CD4-positive, alpha-beta T cell treated with Interleukin-2 at 100 ng/mL for 4 hours (primary cell): ENCODE data around the gene IER3.

Source experiments
- DNase-seq: peaks from one replicate; pipeline ENCODE4 v3.0.0-alpha.2; 2020; ENCODE audit warnings: low spot score

IER3 gene

GRCh38 chr6:30747902-30748769 lies 3.8 kb upstream of the IER3 start:
- no peak for DNase-seq

DNA sequence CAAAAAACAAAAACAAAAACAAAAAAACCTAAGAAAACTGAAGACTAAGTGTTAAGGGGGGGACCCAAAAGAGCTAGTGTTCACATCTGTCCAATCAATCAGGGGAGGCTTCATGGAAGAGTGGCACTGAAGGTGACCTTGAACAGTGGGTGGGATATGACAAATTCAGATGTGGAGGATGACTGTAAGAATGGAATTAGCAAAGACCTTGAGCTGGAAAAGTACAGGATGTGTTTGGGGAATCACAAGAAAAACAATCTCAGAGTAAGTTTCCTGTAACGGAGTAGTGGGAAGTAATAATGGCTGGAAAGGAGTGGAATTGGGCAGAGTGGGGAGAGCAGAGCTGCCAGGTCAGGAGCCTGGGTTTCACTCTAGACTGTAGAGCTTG lies 2.9 kb upstream of the IER3 start:
- no peak for DNase-seq

DNA sequence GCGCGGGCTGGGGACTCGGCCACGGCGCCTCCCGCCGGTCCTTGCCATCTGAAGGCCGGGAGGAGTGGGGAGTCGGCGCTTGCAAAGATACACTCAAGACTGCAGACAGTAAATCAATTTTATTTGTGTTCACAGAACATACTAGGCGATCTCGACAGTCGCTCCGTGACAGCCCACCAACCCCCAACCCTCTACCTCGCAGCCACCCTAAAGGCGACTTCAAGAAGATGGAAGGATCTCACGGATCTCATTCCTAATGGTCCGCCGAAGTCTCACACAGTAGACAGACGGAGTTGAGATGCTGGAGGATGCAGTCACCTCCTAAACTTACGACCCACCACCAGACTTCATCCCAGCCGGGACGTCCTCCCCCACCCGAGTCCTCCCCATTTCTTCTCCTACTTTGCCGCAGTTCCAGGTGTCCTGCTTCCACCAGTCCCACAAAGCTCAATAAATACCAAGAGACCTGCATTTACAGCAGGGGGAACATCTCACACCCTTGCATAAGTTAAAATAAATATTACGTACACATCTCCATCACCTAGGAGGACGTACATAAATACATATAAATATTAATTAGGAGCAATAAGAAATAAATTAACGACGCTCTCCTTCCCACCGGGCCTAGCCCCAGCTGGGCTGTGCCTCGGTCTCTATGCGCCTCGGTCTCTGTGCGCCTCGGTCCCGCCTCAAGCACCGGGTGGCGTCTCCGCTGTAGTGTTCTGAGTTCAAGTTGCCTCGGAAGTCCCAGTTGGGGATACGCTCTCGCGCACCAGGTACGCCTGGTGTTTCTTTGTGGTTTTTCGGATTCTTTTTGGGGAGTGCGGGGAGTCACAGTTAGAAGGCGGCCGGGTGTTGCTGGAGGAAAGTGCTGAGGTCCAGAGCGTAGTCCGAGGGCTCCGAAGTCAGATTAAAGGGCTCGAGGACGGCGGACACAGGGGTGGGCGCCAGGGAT lies 971 bp downstream of the IER3 start:
- peak; percentile 42 for DNase-seq

DNA sequence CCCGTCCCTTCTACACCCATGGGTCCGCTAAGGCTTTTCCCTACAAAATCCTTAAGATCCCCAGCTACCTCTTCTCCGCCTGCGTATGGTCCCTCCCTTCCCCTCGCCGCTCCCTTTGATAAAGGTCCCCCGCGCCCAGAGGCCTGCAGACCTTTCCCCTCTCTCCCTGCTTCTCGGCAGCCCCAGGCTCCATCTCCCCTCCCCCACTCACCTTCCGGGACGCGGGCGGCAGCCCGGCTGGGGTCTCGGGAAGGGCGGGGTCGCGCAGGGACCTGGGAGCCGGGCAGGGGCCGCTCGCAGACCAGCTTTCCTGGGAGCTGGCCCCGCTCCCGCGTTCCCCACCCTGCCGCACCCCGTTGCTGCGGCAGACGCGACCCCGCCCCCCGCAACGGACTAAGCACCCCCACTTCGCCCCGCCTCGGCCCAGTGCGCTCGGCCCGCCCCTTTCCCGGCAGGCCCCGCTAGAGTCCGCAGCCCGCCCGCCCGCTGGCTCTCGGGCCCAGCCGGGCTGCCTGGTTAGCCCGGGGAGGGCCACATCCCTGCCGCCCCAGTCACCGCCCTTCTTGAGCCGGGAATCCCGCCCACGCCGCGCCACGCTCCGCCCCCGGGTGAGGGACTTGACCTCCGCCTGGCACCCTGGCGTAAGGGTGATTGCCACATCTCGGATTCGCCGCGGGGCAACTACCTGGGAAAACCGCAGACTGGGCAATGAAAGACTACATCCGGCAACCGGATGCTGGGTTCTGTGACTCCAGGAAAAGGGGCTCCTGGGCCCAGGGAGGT lies 1.8 kb downstream of the IER3 start, which contains the start of gene FLOT1:
Gene FLOT1 (minus strand): TSS at position 372 of the 783 bp plus-strand sequence. CDS start 498 bp downstream, outside the sequence.
- DNase-seq: peak; percentile 94

- no peak for DNase-seq
Observed at GRCh38 chr6:30741789-30742315, 2.5 kb downstream of the IER3 start.

- DNase-seq: no peak
Observed at GRCh38 chr6:30741063-30741779, 3.1 kb downstream of the IER3 start.

DNA sequence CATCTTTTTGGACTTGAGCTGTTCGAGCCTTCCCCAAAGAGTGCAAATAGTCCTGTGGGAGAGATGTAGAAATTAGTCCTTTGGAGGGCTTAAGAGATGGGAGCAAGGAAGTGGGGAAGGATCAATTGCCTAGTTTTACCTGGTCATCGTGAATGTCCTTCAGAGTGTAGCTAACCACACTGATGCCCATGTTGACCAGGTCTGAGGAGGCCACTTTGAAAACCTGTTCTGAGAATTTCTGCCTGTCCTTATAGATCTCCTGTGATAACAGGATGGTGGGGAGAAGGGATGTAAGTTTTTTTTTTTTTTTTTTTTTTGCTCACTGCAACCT lies 3.8 kb downstream of the IER3 start:
- no peak for DNase-seq

GRCh38 chr6:30738532-30738931 lies 5.8 kb downstream of the IER3 start:
- no peak for DNase-seq

GRCh38 chr6:30735668-30736314 lies 8.6 kb downstream of the IER3 start:
- DNase-seq: no peak

DNA sequence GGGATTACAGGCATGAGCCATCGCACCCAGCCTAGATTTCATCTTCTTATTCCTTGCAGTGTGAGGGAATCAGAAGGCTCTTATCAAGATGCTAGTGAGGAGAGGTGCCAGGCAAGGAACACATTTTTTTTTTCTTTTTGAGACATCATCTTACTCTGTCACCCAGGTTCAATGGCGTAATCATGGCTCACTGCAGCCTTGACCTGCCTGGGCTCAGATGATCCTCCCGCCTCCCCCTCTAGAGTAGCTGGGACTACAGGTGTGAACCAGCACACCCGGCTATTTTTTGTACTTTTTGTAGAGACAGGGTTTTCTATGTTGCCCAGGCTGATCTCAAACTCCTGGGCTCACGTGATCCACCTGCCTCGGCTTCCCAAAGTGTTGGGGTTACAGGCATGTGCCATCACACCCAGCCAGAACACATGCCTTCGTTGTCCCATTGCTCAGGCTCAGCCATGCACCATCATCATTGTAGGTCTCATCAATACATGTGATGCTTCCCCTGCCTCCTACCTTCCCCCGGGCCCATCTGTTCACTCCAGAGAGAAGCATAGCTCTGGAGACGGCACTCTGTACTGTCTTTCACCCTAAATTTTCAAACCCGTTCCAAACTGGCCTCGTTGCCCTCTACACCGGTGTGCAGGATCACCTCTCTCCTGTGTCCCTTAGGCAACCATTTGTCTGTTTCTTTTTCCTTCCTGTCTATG lies 12.0 kb downstream of the IER3 start:
- DNase-seq: no peak

DNA sequence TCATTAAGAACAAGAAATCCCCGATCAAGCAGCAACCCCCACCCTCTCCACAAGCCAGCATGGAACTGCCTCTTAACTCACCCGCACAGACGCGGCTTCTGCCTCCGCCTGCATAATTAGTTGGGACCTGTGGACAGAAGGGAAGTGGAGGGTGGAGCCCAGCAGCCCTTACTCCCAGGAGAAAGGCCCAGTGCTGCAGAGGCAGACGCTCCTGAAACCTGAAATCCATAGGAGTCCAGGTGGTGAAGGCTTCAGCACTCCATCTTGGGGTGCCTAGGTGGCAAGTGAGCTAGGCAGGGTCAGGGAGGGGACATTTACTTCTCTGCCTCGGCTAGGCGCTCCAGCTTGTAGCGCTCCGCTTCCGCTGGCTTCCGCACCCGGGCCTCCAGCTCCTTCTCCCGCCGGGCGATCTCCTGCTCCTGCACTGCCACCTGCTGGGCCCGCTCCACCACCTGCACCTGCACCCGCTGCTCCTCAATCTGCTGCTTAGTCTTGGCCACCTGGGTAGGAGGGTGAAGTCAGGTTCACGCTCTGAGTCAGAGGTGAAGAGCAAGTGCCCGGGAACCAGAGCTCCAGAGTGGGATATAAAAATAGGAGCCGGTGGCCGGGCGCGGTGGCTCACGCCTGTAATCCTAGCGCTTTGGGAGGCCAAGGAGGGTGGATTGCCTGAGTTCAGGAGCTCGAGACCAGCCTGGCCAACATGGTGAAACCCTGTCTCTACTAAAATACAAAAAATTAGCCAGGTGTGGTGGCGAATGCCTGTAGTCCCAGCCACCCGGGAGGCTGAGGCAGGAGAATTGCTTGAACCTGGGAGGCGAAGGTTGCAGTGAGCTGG lies 13.5 kb downstream of the IER3 start:
- DNase-seq: peak; percentile 87

DNA sequence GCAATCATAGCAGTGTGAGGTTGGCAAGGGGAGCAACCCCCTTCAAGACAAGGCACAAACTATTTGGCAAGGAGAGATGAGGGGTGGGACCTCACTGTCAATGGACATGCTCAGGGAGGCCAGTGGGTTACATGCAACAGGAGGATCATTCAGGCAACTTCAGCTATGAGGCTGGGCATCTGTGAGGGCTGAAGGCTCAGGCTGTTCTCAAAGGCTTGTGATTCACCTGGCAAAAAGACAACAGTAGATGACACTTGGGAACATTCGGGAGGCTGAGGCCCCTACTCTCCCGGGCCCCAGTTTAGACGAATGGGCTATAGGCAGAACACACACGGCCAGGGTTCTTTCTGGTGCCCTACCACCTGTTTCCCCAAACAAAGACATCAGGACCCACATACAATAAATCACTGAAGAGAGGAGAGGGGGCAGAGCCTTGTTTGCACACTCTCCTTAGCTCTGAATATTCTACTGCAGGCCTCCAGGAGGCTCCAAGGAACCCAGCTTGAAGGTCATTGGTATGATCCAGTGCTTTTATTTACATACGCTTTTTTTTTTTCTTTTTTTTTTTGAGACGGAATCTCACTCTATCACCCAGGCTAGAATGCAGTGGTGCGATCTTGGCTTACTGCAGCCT lies 16.3 kb downstream of the IER3 start:
- no peak for DNase-seq

DNA sequence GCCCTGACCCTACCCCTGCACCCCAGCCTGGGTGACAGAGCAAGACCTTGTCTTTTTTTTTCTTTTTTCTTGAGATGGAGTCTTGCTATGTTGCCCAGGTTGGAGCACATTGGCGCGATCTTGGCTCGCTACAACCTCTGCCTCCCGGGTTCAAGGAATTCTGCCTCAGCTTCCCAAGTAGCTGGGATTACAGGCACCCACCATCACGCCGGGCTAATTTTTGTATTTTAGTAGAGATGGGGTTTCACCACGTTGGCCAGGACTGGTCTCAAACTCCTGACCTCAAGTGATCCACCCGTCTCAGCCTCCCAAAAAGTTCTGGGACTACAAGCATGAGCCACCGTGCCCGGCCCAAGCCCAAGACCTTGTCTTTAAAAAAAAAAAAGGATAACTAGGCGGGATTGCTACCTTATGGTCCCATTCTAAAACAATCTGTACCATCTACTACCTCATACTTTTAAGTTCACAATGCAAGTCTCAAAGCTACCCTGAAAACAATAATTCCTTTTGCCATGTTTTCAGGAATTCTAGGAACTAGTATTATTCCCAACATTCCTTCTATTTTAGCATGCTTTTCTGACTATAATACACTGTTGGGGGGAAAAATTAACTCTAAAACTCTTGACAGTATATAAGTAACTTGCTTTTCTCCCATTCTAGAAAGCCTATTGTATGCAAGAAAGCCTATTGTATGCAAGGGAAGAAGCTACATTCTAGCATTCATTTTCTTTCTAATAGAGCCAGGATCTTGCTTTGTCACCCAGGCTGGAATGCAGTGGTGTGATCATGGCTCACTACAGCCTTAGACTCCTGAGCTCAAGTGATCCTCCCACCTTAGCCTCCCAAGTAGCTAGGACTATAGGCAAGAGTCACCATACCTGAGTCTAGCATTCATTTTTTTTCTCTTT lies 17.6 kb downstream of the IER3 start:
- no peak for DNase-seq

GRCh38 chr6:30725713-30726505 lies 18.4 kb downstream of the IER3 start:
- DNase-seq: no peak

DNA sequence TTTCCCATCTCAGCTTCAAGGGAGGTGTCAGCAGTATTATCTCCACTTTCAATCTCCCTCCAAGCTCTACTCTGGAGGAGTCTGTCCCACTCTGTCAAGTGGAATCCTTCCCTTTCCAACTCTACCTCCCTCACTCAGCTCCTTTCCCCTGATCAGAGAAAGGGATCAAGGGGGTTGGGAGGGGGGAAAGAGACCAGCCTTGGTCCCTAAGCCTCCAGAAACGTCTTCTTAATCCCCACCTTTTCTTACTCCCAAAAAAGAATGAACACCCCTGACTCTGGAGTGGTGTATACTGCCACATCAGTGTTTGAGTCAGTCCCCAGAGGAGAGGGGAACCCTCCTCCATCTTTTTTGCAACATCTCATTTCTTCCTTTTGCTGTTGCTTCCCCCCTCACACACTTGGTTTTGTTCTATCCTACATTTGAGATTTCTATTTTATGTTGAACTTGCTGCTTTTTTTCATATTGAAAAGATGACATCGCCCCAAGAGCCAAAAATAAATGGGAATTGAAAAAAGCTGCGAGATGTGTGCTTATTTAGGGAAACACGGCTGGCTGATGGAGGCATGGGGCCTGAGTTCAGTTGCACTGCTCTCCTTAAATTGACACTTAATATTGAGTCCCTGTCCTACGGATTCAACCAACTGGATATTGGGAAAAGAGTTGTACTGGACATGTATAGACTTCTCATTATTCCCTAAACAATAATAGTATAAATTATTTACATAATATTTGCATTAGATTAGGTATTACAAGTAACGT lies 19.3 kb downstream of the IER3 start:
- DNase-seq: no peak
